ENCODE data around the gene CSPG4. TPM values are rescaled to one million over a fixed set of nuclear protein-coding genes. Genes with fewer than 3 reads are reported as not detected.

The CSPG4 gene
- total and polyA plus RNA-seq, 9 of the 15 experiments (the other 6 are each of a cell fraction or from before 2014, with no cell fraction given): under 0.01 to 0.07 (median 0.04) TPM; not detected in 5

DNA sequence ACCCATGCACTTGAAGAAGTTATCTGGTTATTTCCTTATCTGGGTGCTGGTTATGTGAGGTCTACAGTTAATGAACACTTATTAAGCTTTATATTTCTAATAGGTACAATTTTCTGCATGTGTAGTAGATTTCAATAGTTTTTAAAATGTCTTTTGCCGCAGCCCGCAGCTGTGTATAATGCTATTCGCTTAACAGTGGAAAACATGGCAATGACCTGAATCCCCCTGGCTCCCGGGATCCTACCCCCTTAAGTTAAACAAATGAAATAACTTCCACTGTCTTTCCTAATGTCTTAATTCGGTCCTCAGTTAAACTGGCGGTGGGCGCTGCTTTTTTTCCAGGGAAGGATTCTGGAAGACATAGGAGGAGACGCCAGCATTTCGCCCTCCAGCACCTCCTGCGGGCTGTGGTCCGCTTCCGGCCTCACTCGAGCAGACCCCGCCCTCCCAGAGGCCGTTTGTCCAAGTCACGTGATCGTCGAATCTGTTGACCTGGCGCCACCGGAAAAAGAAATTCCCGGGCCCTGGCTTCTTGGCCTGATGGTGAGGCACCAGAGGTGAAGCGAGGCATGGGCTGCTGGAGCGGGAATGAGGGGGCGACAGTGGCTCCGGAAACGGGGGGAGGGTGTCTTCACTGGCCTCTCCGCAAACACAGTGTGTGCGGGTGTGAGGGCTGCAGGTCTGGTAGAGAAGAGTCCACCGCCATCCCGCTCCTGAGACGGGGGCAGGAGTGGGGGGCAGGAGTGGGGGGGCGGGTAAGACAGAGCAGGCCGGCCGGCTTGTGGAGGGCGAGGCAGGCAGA lies 45.6 kb upstream of the CSPG4 start (continued):
- TF ChIP-seq HDAC8 (tag; IDR thresholded peaks at IDR 0.05) (no peak), ZFP36 (IDR thresholded peaks at IDR 0.05; ENCODE audit: low read depth, low read length, partially characterized antibody) (no peak), STAG1 (CRISPR knock-in tag; IDR thresholded peaks at IDR 0.05; ENCODE audit: borderline replicate concordance) (no peak), ZBTB17 (CRISPR knock-in tag; IDR thresholded peaks at IDR 0.05) (no peak), TAL1 (IDR thresholded peaks at IDR 0.05) (no peak), JUN (IDR thresholded peaks at IDR 0.05; ENCODE audit: borderline replicate concordance, low read depth, low read length) (no peak), JUN (CRISPR knock-in tag; IDR thresholded peaks at IDR 0.05; ENCODE audit: borderline replicate concordance) (no peak), NFIC (IDR thresholded peaks at IDR 0.05) (0 out of 2 replicates have a peak, but pooled peaks have one; percentile 28), ZNF347 (CRISPR knock-in tag; IDR thresholded peaks at IDR 0.05; ENCODE audit: low read depth) (no peak), PRMT5 (CRISPR knock-in tag; IDR thresholded peaks at IDR 0.05) (no peak), SRSF9 (IDR thresholded peaks at IDR 0.05; ENCODE audit: borderline replicate concordance, low read depth, low read length) (no peak), POLR2H (tag; IDR thresholded peaks at IDR 0.05; ENCODE audit: low read depth) (peak; percentile 80), BRCA1 (IDR thresholded peaks at IDR 0.05) (no peak), BRCA1 (CRISPR knock-in tag; IDR thresholded peaks at IDR 0.05) (no peak), ZNF175 (CRISPR knock-in tag; IDR thresholded peaks at IDR 0.05; ENCODE audit: low read depth) (0 out of 2 replicates have a peak, but pooled peaks have one; percentile 22), TCF7L2 (IDR thresholded peaks at IDR 0.05; ENCODE audit: low read depth, low read length) (no peak), HEY1 (CRISPR knock-in tag; IDR thresholded peaks at IDR 0.05; ENCODE audit: borderline replicate concordance) (no peak), ZNF707 (CRISPR knock-in tag; conservative IDR thresholded peaks at IDR 0.05) (no peak), MCM7 (IDR thresholded peaks at IDR 0.05) (no peak), RNF2 (IDR thresholded peaks at IDR 0.05) (0 out of 2 replicates have a peak, but pooled peaks have one; percentile 49), ZNF764 (CRISPR knock-in tag; IDR thresholded peaks at IDR 0.05; ENCODE audit: low read depth) (0 out of 2 replicates have a peak, but pooled peaks have one; percentile 7)
- TF ChIP-seq, protein P1, sequence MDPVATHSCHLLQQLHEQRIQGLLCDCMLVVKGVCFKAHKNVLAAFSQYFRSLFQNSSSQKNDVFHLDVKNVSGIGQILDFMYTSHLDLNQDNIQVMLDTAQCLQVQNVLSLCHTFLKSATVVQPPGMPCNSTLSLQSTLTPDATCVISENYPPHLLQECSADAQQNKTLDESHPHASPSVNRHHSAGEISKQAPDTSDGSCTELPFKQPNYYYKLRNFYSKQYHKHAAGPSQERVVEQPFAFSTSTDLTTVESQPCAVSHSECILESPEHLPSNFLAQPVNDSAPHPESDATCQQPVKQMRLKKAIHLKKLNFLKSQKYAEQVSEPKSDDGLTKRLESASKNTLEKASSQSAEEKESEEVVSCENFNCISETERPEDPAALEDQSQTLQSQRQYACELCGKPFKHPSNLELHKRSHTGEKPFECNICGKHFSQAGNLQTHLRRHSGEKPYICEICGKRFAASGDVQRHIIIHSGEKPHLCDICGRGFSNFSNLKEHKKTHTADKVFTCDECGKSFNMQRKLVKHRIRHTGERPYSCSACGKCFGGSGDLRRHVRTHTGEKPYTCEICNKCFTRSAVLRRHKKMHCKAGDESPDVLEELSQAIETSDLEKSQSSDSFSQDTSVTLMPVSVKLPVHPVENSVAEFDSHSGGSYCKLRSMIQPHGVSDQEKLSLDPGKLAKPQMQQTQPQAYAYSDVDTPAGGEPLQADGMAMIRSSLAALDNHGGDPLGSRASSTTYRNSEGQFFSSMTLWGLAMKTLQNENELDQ (CRISPR knock-in tag; IDR thresholded peaks at IDR 0.05; ENCODE audit: borderline replicate concordance): no peak
- TF ChIP-seq, protein P2, sequence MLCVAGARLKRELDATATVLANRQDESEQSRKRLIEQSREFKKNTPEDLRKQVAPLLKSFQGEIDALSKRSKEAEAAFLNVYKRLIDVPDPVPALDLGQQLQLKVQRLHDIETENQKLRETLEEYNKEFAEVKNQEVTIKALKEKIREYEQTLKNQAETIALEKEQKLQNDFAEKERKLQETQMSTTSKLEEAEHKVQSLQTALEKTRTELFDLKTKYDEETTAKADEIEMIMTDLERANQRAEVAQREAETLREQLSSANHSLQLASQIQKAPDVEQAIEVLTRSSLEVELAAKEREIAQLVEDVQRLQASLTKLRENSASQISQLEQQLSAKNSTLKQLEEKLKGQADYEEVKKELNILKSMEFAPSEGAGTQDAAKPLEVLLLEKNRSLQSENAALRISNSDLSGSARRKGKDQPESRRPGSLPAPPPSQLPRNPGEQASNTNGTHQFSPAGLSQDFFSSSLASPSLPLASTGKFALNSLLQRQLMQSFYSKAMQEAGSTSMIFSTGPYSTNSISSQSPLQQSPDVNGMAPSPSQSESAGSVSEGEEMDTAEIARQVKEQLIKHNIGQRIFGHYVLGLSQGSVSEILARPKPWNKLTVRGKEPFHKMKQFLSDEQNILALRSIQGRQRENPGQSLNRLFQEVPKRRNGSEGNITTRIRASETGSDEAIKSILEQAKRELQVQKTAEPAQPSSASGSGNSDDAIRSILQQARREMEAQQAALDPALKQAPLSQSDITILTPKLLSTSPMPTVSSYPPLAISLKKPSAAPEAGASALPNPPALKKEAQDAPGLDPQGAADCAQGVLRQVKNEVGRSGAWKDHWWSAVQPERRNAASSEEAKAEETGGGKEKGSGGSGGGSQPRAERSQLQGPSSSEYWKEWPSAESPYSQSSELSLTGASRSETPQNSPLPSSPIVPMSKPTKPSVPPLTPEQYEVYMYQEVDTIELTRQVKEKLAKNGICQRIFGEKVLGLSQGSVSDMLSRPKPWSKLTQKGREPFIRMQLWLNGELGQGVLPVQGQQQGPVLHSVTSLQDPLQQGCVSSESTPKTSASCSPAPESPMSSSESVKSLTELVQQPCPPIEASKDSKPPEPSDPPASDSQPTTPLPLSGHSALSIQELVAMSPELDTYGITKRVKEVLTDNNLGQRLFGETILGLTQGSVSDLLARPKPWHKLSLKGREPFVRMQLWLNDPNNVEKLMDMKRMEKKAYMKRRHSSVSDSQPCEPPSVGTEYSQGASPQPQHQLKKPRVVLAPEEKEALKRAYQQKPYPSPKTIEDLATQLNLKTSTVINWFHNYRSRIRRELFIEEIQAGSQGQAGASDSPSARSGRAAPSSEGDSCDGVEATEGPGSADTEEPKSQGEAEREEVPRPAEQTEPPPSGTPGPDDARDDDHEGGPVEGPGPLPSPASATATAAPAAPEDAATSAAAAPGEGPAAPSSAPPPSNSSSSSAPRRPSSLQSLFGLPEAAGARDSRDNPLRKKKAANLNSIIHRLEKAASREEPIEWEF (CRISPR knock-in tag; IDR thresholded peaks at IDR 0.05): no peak
